Measurements from ENCODE around the gene CKAP5. TPM values are rescaled to one million over a fixed set of nuclear protein-coding genes. Genes with fewer than 3 reads are reported as not detected.

CKAP5 gene
- total RNA-seq, 1 donor from 2014 or later: 125 TPM

- Mint-ChIP-seq H3K27ac (no peak overlapping the region), H3K4me3 (no peak overlapping the region), H3K27me3 (ENCODE audit: low read depth) (no peaks in the 10 kb centered on the region), H3K4me1 (peaks cover 32% of the 10 kb centered on the region), H3K9me3 (no peaks in the 10 kb centered on the region), H3K36me3 (peaks cover 10% of the 10 kb centered on the region)
- no peak for TF ChIP-seq CTCF (IDR thresholded peaks at IDR 0.05; ENCODE audit: unreplicated experiment)
- no peak for DNase-seq (ENCODE audit: low spot score in 2 of 2, unreplicated experiment in 2 of 2)
Measured at GRCh38 chr11:46697723-46698122, 148.4 kb downstream of the CKAP5 start.

GRCh38 chr11:46697303-46697702 is 148.8 kb downstream of the CKAP5 start:
- no peak overlapping the region for H3K27ac Mint-ChIP-seq
- no peak for DNase-seq (ENCODE audit: low spot score in 2 of 2, unreplicated experiment in 2 of 2)
- H3K27me3 Mint-ChIP-seq (ENCODE audit: low read depth): no peaks in the 10 kb centered on the region
- TF ChIP-seq CTCF (IDR thresholded peaks at IDR 0.05; ENCODE audit: unreplicated experiment): no peak
- peaks cover 8% of the 10 kb centered on the region for H3K36me3 Mint-ChIP-seq
- no peaks in the 10 kb centered on the region for H3K9me3 Mint-ChIP-seq
- no peak overlapping the region for H3K4me3 Mint-ChIP-seq
- H3K4me1 Mint-ChIP-seq: peaks cover 28% of the 10 kb centered on the region

GRCh38 chr11:46696212-46696558 is 149.9 kb downstream of the CKAP5 start:
- H3K4me1 Mint-ChIP-seq: peaks cover 19% of the 10 kb centered on the region
- no peaks in the 10 kb centered on the region for H3K27me3 Mint-ChIP-seq (ENCODE audit: low read depth)
- DNase-seq (ENCODE audit: low spot score in 2 of 2, unreplicated experiment in 2 of 2): no peak
- H3K27ac Mint-ChIP-seq: no peak overlapping the region
- H3K36me3 Mint-ChIP-seq: peaks cover 6% of the 10 kb centered on the region
- H3K4me3 Mint-ChIP-seq: no peak overlapping the region
- no peaks in the 10 kb centered on the region for H3K9me3 Mint-ChIP-seq
- TF ChIP-seq CTCF (IDR thresholded peaks at IDR 0.05; ENCODE audit: unreplicated experiment): no peak

- peaks cover 18% of the 10 kb centered on the region for H3K4me1 Mint-ChIP-seq
- H3K27ac Mint-ChIP-seq: no peak overlapping the region
- no peak overlapping the region for H3K4me3 Mint-ChIP-seq
- TF ChIP-seq CTCF (IDR thresholded peaks at IDR 0.05; ENCODE audit: unreplicated experiment): no peak
- no peaks in the 10 kb centered on the region for H3K9me3 Mint-ChIP-seq
- DNase-seq (ENCODE audit: low spot score in 2 of 2, unreplicated experiment in 2 of 2): no peak
- peaks cover 7% of the 10 kb centered on the region for H3K36me3 Mint-ChIP-seq
- H3K27me3 Mint-ChIP-seq (ENCODE audit: low read depth): no peaks in the 10 kb centered on the region
Measured at GRCh38 chr11:46695345-46696211, 150.5 kb downstream of the CKAP5 start.

GRCh38 chr11:46694607-46695006 is 151.5 kb downstream of the CKAP5 start:
- no peak for TF ChIP-seq CTCF (IDR thresholded peaks at IDR 0.05; ENCODE audit: unreplicated experiment)
- Mint-ChIP-seq H3K4me1 (peaks cover 14% of the 10 kb centered on the region), H3K27ac (no peak overlapping the region)

More at GRCh38 chr11:46694607-46695006, 151.5 kb downstream of the CKAP5 start:
- Mint-ChIP-seq H3K36me3 (peaks cover 10% of the 10 kb centered on the region), H3K27me3 (ENCODE audit: low read depth) (no peaks in the 10 kb centered on the region), H3K4me3 (no peak overlapping the region), H3K9me3 (no peaks in the 10 kb centered on the region)
- DNase-seq (ENCODE audit: low spot score in 2 of 2, unreplicated experiment in 2 of 2): no peak

All from mesothelial cell of epicardium (in vitro differentiated cells).